Smooth muscle cell (in vitro differentiated cells): ENCODE results near the gene WNT16. TPM values are rescaled to one million over a fixed set of nuclear protein-coding genes. Genes with fewer than 3 reads are reported as not detected.
A peak's percentile ranks its signal among the peaks of the same experiment; 100 is the strongest.
"Not testable (repeated sequence)": the region's sequence is repeated elsewhere in the genome, so short reads cannot be mapped to it uniquely, and the experiment has no call there.

Experiments used
- DNase-seq: peaks from one replicate; lab custom pipeline; 2025; ENCODE audit not compliant: unreplicated experiment; lab: John Stamatoyannopoulos, UW
- H2AFZ ChIP-seq: fragments of 200-600 bp; sonication (generic); 2 replicates; pipeline ENCODE4 v1.6.0; 2016; ENCODE audit warnings: antibody characterized with exemption, low read depth, mild to moderate bottlenecking
- H3F3A ChIP-seq: fragments of 200-600 bp; sonication (generic); 2 replicates; pipeline ENCODE4 v1.6.0; 2017; ENCODE audit warnings: antibody characterized with exemption, low read depth
- H3K27ac ChIP-seq: fragments of 200-600 bp; sonication (generic); 2 replicates; pipeline ENCODE4 v1.5.1; 2016; ENCODE audit warnings: low read depth, mild to moderate bottlenecking
- H3K27me3 ChIP-seq: fragments of 200-600 bp; sonication (generic); 2 replicates; pipeline ENCODE4 v1.6.1; 2016; ENCODE audit warnings: low read depth, mild to moderate bottlenecking
- H3K36me3 ChIP-seq: fragments of 200-600 bp; sonication (generic); 2 replicates; pipeline ENCODE4 v1.5.1; 2016; ENCODE audit warnings: low read depth
- H3K4me1 ChIP-seq: fragments of 200-600 bp; sonication (generic); 2 replicates; pipeline ENCODE4 v1.5.1; 2016; ENCODE audit warnings: low read depth
- H3K4me2 ChIP-seq: fragments of 200-600 bp; sonication (generic); 2 replicates; pipeline ENCODE4 v1.6.0; 2016; ENCODE audit warnings: mild to moderate bottlenecking
- H3K4me3 ChIP-seq: fragments of 200-600 bp; sonication (generic); 2 replicates; pipeline ENCODE4 v1.5.1; 2016; ENCODE audit warnings: mild to moderate bottlenecking
- H3K79me2 ChIP-seq: fragments of 200-600 bp; sonication (generic); 2 replicates; pipeline ENCODE4 v1.6.0; 2016; ENCODE audit warnings: low read depth, mild to moderate bottlenecking
- H3K9ac ChIP-seq: fragments of 200-600 bp; sonication (generic); 2 replicates; pipeline ENCODE4 v1.6.0; 2016; ENCODE audit warnings: low read depth
- H3K9me3 ChIP-seq: fragments of 200-600 bp; sonication (generic); replicated peaks from 2 replicates; pipeline ENCODE4 v1.5.1; 2016; ENCODE audit warnings: low read depth
- H4K20me1 ChIP-seq: fragments of 200-600 bp; sonication (generic); 2 replicates; pipeline ENCODE4 v1.6.0; 2016; ENCODE audit warnings: low read depth
- CTCF ChIP-seq: fragments of 200-600 bp; sonication (generic); IDR thresholded peaks from 2 replicates; pipeline ENCODE4 v1.5.1; 2017; ENCODE audit warnings: borderline replicate concordance, mild to moderate bottlenecking, antibody characterized with exemption; ENCODE audit not compliant: insufficient read depth, poor library complexity, severe bottlenecking
- whole genome bisulfite sequencing: methylation state at CpG from one replicate; pipeline ENCODE4 v1.1.7; 2016; ENCODE audit warnings: low lambda C conversion rate; 5-methylcytosine and 5-hydroxymethylcytosine counted together
- polyA plus RNA-seq: library from polyadenylated mRNA; unstranded; fragments of >200 nt; fragmentation: Nextera tagmentation; extraction: Ambion mirVana; gene quantifications from 2 replicates; pipeline ENCODE4 v1.2.1, GENCODE V29; 2016
- total RNA-seq: library from RNA; depleted of rRNA; stranded (reverse); fragments of >200 nt; gene quantifications from 2 replicates; pipeline ENCODE4 v1.2.3, GENCODE V29; 2014

Gene WNT16
- total and polyA plus RNA-seq, 2 experiments from 2014 or later: 0.08 TPM; not detected in 1

GRCh38 chr7:121313220-121313792 is 15.5 kb upstream of the WNT16 start:
- TF ChIP-seq CTCF: no peak
- Histone ChIP-seq H3K4me2 (no peak overlapping the region), H3K36me3 (no peaks in the 10 kb centered on the region), H3K27me3 (no peaks in the 10 kb centered on the region), H4K20me1 (no peaks in the 10 kb centered on the region), H3K4me1 (no peaks in the 10 kb centered on the region), H3K27ac (no peak overlapping the region), H3K4me3 (no peak overlapping the region), H2AFZ (no peak overlapping the region), H3K9ac (no peak overlapping the region), H3K9me3 (no peaks in the 10 kb centered on the region), H3F3A (no peaks in the 10 kb centered on the region), H3K79me2 (no peaks in the 10 kb centered on the region)
- DNase-seq: no peak
- 72% methylated on average over 3 of the region's 3 CpGs for WGBS

- no peaks in the 10 kb centered on the region for H3F3A ChIP-seq
- H3K79me2 ChIP-seq: no peaks in the 10 kb centered on the region
- no peak overlapping the region for H2AFZ ChIP-seq
- no peak overlapping the region for H3K4me2 ChIP-seq
- H3K4me1 ChIP-seq: no peaks in the 10 kb centered on the region
- peak overlapping the region; percentile 10 for H3K4me3 ChIP-seq
- H3K27me3 ChIP-seq: no peaks in the 10 kb centered on the region
- no peaks in the 10 kb centered on the region for H3K36me3 ChIP-seq
- no peaks in the 10 kb centered on the region for H4K20me1 ChIP-seq
- H3K9ac ChIP-seq: no peak overlapping the region
- no peaks in the 10 kb centered on the region for H3K9me3 ChIP-seq
- no peak for TF ChIP-seq CTCF
- no peak for DNase-seq
- no peak overlapping the region for H3K27ac ChIP-seq
- 69% methylated on average over 9 of the region's 9 CpGs for WGBS
Observed at GRCh38 chr7:121313793-121314676, 14.8 kb upstream of the WNT16 start.

- not testable (repeated sequence) for H3K27me3 ChIP-seq, H3K9ac ChIP-seq, H3K4me2 ChIP-seq, H3K4me1 ChIP-seq, H3K9me3 ChIP-seq, H2AFZ ChIP-seq, H3K4me3 ChIP-seq, H3K36me3 ChIP-seq, H3K27ac ChIP-seq, H3F3A ChIP-seq, H4K20me1 ChIP-seq, H3K79me2 ChIP-seq, DNase-seq
- 95% methylated on average over 3 of the region's 3 CpGs for WGBS
Observed at GRCh38 chr7:121315170-121315569, 13.6 kb upstream of the WNT16 start.

GRCh38 chr7:121322460-121322859 is 6.3 kb upstream of the WNT16 start:
- no peaks in the 10 kb centered on the region for H3K4me1 ChIP-seq
- H3K27me3 ChIP-seq: peaks cover under 1% of the 10 kb centered on the region
- no peak overlapping the region for H3K27ac ChIP-seq
- no peaks in the 10 kb centered on the region for H3F3A ChIP-seq
- WGBS: 66% methylated on average over 3 of the region's 3 CpGs
- H3K9ac ChIP-seq: no peak overlapping the region
- H3K9me3 ChIP-seq: no peaks in the 10 kb centered on the region
- H3K4me2 ChIP-seq: no peak overlapping the region
- no peak for DNase-seq
- H3K36me3 ChIP-seq: no peaks in the 10 kb centered on the region
- no peak overlapping the region for H3K4me3 ChIP-seq
- H2AFZ ChIP-seq: no peak overlapping the region
- H3K79me2 ChIP-seq: no peaks in the 10 kb centered on the region
- no peak for TF ChIP-seq CTCF
- H4K20me1 ChIP-seq: no peaks in the 10 kb centered on the region
